Measurements from ENCODE around the gene LGALS12.

LGALS12 gene

GRCh38 chr11:63564056-63564774 is 58.3 kb downstream of the LGALS12 start:
- DNase-seq: no peak

GRCh38 chr11:63564784-63565350 is 59.0 kb downstream of the LGALS12 start:
- no peak for DNase-seq
